Right renal pelvis (tissue), 4 donors: Measurements from ENCODE around the gene CCDC117. TPM values are rescaled to one million over a fixed set of nuclear protein-coding genes. Genes with fewer than 3 reads are reported as not detected.
A peak's percentile ranks its signal among the peaks of the same experiment; 100 is the strongest.
"Not testable (repeated sequence)": the region's sequence is repeated elsewhere in the genome, so short reads cannot be mapped to it uniquely, and the experiment has no call there.

Experiments used
- DNase-seq, 4 donors: peaks; one replicate each; pipeline ENCODE4 v3.0.0-alpha.2; 2013; ENCODE audit warnings: low read depth in 4 of 4, low spot score in 3 of 4, missing footprints in 1 of 4
- polyA plus RNA-seq, 4 donors: library from polyadenylated mRNA; unstranded; fragments of 120-200 nt; gene quantifications; one replicate each; pipeline ENCODE4 v1.2.1, GENCODE V29; 2013; ENCODE audit not compliant: insufficient read length in 4 of 4

CCDC117 gene
- 10 to 100 TPM; 34.8 to 49.3 (median 44.0) TPM for polyA plus RNA-seq

DNA sequence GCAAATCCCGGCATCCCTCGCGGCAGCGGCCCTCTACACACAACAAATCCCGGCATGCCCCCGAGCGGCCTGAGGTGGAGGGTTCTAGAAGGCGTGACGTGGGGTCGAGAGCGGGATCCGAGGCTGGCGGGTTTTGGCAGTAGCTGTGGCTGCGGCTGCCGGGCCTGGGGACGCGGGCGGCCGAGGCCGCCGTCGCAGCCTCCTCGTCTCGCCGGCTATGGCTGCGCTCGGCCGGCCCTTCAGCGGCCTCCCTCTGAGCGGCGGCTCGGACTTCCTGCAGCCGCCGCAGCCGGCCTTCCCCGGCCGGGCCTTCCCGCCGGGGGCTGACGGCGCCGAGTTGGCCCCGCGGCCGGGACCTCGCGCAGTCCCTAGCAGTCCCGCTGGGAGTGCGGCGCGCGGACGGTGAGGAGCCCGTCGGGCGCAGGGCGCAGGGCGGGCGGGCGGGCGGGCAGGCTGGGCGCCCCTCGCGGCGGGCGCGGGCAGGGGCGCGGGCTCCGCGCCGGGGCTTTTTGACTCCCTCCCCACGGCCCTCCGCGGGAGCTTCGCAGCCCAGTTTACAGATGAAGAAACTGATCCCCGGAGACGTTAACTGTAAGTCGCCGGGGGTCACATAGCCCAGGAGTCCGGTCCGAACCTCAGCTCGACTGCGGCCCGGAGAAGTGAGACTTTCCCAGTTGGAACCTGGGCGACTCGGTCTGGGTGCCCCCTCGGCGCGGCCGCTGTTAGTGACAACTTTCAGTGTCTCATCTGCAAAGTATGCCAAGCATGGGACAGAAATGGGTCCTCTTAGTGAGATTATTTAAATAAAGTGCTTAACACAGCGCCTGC, at the start of gene CCDC117:
CCDC117 (plus strand) TSS at position 63 of the 828 bp plus-strand sequence; CDS start at position 218, 155 bp downstream.
- DNase-seq, result peak; percentile 91 to 92 (median 92)

GRCh38 chr22:28728002-28728401, 44.5 kb upstream of the CCDC117 start:
- no peak for DNase-seq

GRCh38 chr22:28728621-28729313, 43.7 kb upstream of the CCDC117 start:
- DNase-seq, result no peak

GRCh38 chr22:28730179-28730578, 42.3 kb upstream of the CCDC117 start:
- no peak for DNase-seq

DNA sequence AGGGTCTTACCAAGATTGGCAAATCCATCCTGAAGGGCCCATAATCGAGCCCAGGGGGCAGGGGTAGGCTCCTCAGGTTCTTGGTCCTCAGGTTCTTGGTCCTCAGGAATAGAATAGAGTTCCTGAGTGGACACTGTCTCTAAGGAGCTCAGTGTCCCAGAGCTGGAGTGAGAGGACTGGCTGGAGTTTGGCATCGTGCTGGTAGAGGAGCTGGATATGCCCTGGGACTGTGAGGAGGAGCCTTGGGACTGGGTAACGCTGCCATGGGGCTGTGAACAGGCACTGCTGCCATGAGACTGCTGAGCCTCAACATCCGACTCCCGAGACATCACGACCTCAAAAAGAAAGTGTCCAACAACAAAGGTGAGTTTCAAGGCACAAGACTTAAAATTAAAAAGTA, 38.1 kb upstream of the CCDC117 start:
- DNase-seq, result no peak

DNA sequence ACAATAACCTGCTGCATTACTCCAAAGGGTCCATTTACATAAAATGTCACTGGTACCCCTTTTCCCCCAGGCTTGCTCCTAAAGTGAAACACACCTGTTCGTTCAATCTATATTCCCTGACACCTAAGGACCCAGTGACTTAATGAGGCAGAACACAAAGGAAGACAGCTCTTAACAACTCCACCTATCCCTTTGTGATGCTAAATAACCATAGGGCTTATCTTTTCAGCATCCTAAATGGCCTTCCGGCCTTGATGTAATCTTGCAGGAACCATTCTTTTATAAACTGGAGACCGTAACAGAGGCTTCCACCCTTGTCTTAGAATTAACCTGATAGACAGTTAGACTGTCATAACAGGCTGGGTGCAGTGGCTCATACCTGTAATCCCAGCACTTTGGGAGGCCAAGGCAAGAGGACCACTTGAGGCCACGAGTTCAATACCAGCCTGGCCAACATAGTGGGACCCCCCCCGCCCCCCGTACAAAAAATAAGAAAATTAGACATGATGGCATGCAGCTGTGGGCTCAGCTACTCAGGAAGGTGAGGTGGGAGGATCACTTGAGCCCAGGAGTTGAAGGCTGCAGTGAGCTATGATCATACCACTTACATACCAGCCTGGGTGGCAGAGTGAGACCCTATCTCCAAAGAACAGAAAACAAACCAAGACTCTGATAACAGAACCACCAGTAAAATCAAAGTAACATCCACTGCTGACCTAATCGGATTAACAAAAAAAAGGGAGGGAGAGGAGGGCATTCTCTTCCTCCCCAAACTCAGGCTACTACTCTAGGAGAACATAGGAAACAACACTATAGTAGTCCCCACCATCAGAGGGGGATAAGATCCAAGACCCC, 36.0 kb upstream of the CCDC117 start:
- DNase-seq, result no peak

DNA sequence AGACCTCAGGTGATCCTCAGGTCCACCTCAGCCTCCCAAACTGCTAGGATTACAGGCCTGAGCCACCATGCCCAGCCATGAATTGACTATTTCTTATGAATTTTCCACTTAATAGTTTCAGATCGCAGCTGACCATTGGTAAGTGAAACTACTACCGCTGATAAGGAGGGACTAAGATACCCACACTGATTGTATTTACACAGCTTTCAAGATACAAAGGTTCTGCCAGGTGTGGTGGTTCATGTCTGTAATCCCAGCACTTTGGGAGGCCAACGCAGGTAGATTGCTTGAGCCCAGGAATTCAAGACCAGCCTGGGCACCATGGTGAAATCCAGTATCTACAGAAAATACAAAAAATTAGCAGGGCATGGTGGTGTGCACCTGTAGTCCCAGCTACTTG, 34.8 kb upstream of the CCDC117 start:
- DNase-seq, result no peak

- not testable (repeated sequence) for DNase-seq
These were observed 33.6 kb upstream of the CCDC117 start for GRCh38 chr22:28738876-28739275.

DNA sequence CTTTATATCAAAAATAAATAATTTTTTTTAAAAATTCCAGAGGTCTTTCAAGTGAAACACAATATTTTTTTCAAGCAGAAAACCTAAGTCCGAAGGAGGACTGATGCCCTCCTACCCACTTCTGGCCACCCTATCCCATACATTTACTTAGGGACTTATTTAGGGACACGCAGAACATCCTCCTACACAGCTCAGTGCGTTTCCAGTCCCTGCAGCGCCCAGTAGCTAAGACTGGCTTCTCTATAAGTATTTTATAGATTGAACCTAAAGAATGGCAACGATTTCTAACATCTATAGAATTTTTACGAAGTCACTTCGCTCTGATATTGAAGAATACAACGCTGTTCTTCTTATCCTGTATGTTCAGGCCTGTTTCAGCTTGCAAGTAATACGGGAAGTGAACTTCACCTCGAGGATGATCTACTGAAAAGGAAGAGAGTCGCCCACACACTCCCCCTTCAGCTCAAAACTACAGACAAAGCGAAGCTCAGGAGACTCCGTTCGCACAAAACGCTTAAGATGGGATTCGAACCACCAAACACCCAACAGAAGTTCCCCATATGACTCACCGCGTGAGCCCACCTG, 31.2 kb upstream of the CCDC117 start:
- no peak for DNase-seq

- DNase-seq, result peak; percentile 95 to 98 (median 98)
These were observed 30.5 kb upstream of the CCDC117 start, which contains the start of the genes CHEK2 and HSCB for GRCh38 chr22:28741785-28742561. CHEK2 (minus strand) TSS chr22:28741820; CDS start chr22:28734721, 7,099 bp downstream. HSCB (plus strand) TSS chr22:28742039; CDS start chr22:28742096, 57 bp downstream.

GRCh38 chr22:28742562-28742962, 29.9 kb upstream of the CCDC117 start:
- DNase-seq, result no peak

DNA sequence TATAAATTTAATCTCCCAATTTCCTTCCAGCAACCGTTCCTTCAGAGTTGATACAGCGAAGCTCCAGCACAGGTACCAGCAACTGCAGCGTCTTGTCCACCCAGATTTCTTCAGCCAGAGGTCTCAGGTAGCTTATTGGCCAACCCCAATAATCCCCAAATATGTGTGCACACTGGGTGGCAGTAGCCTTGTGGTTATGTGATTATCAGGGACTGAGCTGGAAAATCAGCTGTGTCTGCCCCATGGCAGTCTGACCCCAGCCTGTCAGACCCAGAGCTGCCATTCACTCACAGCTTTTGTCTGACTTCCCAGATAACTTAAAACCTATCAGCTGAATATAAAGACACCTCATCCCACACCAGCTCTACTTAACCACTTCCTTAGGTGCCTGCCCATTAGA, 28.6 kb upstream of the CCDC117 start:
- no peak for DNase-seq

DNA sequence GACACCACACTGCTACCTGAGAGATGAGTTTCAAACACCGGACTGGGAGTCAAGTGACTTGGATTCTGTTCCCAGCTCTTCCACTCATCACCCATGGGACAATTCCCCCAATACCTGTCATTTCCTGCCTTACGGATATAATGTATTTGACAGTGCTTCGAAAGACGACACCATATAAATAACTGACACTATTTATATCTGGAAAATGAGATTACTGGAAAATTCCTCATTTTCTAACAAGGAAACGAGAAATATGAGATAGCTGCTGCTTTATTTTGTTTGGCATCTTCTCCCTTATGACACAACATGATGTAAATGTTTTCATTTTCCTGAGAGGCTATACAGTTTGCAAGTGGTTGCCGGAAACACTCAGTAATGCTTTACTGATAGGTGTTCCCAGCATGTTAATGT, 22.0 kb upstream of the CCDC117 start:
- no peak for DNase-seq

DNA sequence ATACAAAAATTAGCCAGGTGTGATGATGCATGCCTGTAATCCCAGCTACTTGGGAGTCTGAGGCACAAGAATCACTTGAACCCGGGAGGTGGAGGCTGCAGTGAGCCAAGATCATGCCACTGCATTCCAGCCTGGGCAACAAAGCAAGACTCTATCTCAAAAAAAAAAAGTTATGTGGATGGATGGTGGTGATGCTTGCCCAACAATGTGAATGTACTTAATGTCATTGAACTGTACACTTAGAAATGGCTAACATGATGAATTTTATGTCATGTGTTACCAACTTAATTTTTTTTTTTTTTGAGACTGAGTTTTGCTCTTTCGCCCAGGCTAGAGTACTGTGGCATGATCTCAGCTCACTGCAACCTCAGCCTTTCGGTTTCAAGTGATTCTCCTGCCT, 18.0 kb upstream of the CCDC117 start:
- DNase-seq, result not testable (repeated sequence)

DNA sequence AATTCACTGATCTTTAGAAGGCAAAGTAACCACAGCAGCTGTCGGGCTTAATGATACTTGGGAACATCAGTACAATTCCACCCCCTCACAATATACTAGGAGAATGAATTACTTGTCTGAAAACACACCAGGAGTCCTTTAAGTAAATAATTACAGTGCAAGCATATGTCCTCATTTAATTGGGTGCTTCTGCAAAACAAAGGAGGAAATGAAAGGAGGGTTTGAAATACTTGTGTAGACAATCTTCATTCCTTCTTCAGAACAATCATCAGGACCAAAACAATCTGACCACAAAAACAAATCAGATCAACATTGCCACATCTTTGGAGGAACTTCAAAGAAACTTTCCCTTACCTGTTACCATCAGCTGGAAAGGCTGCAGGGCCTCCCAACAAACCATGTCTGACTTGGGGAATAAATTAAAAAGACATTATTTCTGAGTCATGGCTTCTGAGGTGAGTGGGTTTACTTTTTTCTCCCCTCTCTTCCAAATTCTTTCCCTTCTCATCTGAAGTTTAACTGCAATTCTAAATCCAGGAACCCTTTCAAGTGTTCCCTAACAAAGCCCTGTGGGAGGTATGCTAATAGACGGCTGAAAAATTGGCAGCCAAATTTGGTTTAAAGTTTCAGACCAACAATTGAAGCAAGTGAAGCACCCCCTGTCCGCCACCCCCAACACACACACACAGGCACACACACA, 12.5 kb upstream of the CCDC117 start:
- DNase-seq, result no peak

DNA sequence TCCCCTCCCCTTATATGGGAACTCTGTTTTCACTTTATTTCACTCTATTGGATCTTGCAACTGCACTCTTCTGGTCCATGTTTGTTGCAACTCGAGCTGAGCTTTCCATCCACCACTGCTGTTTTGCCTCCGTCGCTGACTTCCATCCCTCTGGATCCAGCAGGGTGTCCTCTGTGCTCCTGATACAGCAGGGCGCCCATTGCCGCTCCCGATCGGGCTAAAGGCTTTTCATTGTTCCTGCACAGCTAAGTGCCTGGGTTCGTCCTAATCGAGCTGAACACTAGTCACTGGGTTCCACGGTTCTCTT, 11.1 kb upstream of the CCDC117 start:
- no peak for DNase-seq

DNA sequence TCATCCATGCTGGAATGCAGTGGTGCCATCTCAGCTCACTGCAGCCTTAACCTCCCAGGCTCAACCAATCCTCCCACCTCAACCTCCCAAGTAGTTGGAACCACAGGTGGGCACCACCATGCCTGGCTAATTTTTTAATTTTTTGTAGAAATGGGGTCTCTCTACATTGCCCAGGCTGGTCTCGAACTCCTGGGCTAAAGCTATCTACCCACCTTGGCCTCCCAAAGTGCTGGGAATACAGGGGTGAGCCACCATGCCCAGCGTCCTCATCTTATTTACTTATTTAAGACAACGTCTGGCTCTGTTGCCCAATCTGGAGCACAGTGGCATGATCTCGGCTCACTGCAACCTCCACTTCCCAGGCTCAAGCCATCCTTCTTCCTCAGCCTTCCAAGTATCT, 10.5 kb upstream of the CCDC117 start:
- DNase-seq, result not testable (repeated sequence)

DNA sequence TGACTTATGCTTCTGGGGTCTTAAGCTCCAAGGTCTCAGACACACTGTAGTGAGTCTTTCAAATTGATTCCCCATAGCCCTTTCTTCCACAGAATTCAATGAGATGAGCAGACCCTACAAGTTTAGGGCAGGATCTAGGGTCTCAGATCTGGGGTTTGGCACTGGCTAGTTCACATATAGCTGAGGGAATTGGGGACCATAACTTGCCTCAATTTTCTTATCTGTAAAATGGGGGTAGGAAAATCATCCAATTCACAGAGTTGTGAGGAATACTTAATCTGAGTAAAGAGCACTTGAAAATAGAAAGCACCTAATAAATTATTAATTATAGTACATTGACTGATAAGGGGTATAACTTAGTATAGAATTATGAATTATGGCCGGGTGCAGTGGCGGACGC, 5.9 kb upstream of the CCDC117 start:
- DNase-seq, result no peak
